GM12891 (cell line): ENCODE data around the gene NRP1.

Source experiments
- POLR2A ChIP-seq: IDR thresholded peaks from 2 replicates; pipeline ENCODE4 v1.6.1; 2011; ENCODE audit warnings: low read depth, low read length, control low read depth
- POLR2AphosphoS5 ChIP-seq: IDR thresholded peaks from 2 replicates; pipeline ENCODE4 v1.6.1; 2011; ENCODE audit warnings: low read depth, low read length, control low read depth
- POU2F2 ChIP-seq: IDR thresholded peaks from 2 replicates; pipeline ENCODE4 v1.6.1; 2011; ENCODE audit warnings: low read depth, mild to moderate bottlenecking, control low read depth, low read length, moderate library complexity
- SPI1 ChIP-seq: IDR thresholded peaks from 2 replicates; pipeline ENCODE4 v1.6.1; 2011; ENCODE audit warnings: low read depth, low read length, control low read depth
- TAF1 ChIP-seq: IDR thresholded peaks from 2 replicates; pipeline ENCODE4 v1.6.1; 2011; ENCODE audit warnings: low read depth, low read length, control low read depth

DNA sequence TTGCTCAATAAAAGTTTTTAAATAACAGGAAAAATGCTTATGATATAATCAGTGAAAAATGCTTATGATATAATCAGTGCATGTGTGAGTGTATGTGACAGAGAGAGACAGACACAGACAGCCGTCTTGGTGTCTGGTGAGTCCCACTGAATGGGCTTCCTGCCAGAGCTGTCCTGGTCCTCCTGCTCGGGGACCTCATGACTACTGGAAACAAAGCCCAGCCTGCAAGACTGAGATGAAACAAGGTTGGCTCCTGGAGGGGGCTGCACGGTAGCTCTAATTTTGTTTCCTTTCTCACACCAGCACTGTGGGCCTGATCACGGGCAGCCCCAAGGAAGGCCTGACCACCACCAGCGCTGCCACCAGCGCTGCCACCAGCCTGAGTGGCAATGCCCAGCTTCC lies 57.3 kb downstream of the NRP1 start:
- TF ChIP-seq TAF1 (no peak), POLR2AphosphoS5 (no peak), SPI1 (no peak), POLR2A (no peak), POU2F2 (no peak)
